HepG2 (cell line): ENCODE measurements around the gene DIMT1. TPM values are rescaled to one million over a fixed set of nuclear protein-coding genes. Genes with fewer than 3 reads are reported as not detected.

ENCODE experiments used
- BRD4 ChIP-seq: sonication (generic); formaldehyde crosslinking; IDR thresholded peaks from 2 replicates; pipeline ENCODE4 v1.4.0; 2020; ENCODE audit warnings: missing genetic modification reagents
- EHMT2 ChIP-seq: fragments of 200-600 bp; sonication (generic); IDR thresholded peaks from 2 replicates; pipeline ENCODE4 v1.7.0; 2017; ENCODE audit warnings: antibody characterized with exemption, low read depth, low read length, borderline replicate concordance
- GATAD1 ChIP-seq: IDR thresholded peaks from 2 replicates; pipeline ENCODE4 v1.6.1; 2016; ENCODE audit warnings: missing genetic modification reagents, missing compliant biosample characterization
- GATAD2A ChIP-seq: IDR thresholded peaks from 2 replicates; pipeline ENCODE4 v1.6.1; 2016
- HNF4G ChIP-seq, 2 experiments: sonication (generic) in 1 of 2; formaldehyde crosslinking in 1 of 2; IDR thresholded peaks; 2 replicates each; pipeline versions ENCODE4 v1.4.0 to v1.6.1; 2011 to 2020; ENCODE audit warnings: borderline replicate concordance in 2 of 2, low read depth in 2 of 2, mild to moderate bottlenecking in 2 of 2, low read length in 1 of 2, missing genetic modification reagents in 1 of 2, moderate library complexity in 1 of 2
- HOXA3 ChIP-seq: sonication (generic); formaldehyde crosslinking; IDR thresholded peaks from 2 replicates; pipeline ENCODE4 v1.5.0; 2020; ENCODE audit warnings: missing genetic modification reagents
- JUNB ChIP-seq: sonication (generic); formaldehyde crosslinking; IDR thresholded peaks from 2 replicates; pipeline ENCODE4 v1.8.0; 2022; ENCODE audit warnings: missing genetic modification reagents, mild to moderate bottlenecking, borderline replicate concordance
- KDM6A ChIP-seq: IDR thresholded peaks from 2 replicates; pipeline ENCODE4 v1.6.1; 2016; ENCODE audit warnings: low read depth
- POLR2A ChIP-seq, 2 experiments: IDR thresholded peaks; 2 replicates each; pipeline ENCODE4 v1.6.1; 2011; ENCODE audit warnings: low read depth in 2 of 2, low read length in 2 of 2, mild to moderate bottlenecking in 1 of 2, moderate library complexity in 1 of 2; ENCODE audit not compliant: insufficient read depth in 1 of 2
- SIX4 ChIP-seq: sonication (generic); formaldehyde crosslinking; IDR thresholded peaks from 2 replicates; pipeline ENCODE4 v1.4.0; 2020; ENCODE audit warnings: missing genetic modification reagents
- TBX3 ChIP-seq: fragments of 450-650 bp; IDR thresholded peaks from 2 replicates; pipeline ENCODE4 v1.6.1; 2017; ENCODE audit warnings: antibody characterized with exemption, mild to moderate bottlenecking, inconsistent platforms, borderline replicate concordance
- TERF1 ChIP-seq: sonication (generic); formaldehyde crosslinking; IDR thresholded peaks from 2 replicates; pipeline ENCODE4 v1.8.0; 2022; ENCODE audit warnings: mild to moderate bottlenecking, missing genetic modification reagents, moderate library complexity
- ZMAT3 ChIP-seq: sonication (generic); formaldehyde crosslinking; conservative IDR thresholded peaks from 2 replicates; pipeline ENCODE4 v1.7.0; 2021; ENCODE audit warnings: missing genetic modification reagents
- ZNF251 ChIP-seq: sonication (generic); formaldehyde crosslinking; IDR thresholded peaks from 2 replicates; pipeline ENCODE4 v1.9.0; 2021; ENCODE audit warnings: mild to moderate bottlenecking, missing genetic modification reagents
- ZNF34 ChIP-seq: sonication (generic); formaldehyde crosslinking; IDR thresholded peaks from 2 replicates; pipeline ENCODE4 v1.4.0; 2020; ENCODE audit warnings: mild to moderate bottlenecking, missing genetic modification reagents, borderline replicate concordance
- ZNF451 ChIP-seq: sonication (generic); formaldehyde crosslinking; IDR thresholded peaks from 2 replicates; pipeline ENCODE4 v1.5.0; 2020; ENCODE audit warnings: mild to moderate bottlenecking, missing genetic modification reagents
- ZNF678 ChIP-seq: sonication (generic); formaldehyde crosslinking; IDR thresholded peaks from 2 replicates; pipeline ENCODE4 v1.4.0; 2020; ENCODE audit warnings: mild to moderate bottlenecking, missing genetic modification reagents
- ZSCAN31 ChIP-seq: sonication (generic); formaldehyde crosslinking; IDR thresholded peaks from 2 replicates; pipeline ENCODE4 v1.5.0; 2020; ENCODE audit warnings: low read depth, mild to moderate bottlenecking, missing genetic modification reagents
- polyA plus RNA-seq, 8 experiments: library from polyadenylated mRNA; depleted of rRNA in 3 of 8; stranded (reverse) in 7 of 8; unstranded in 1 of 8; fragments of >200 nt; fragmentation: Illumina TruSeq in 4 of 8; extraction: Trizol in 4 of 8; gene quantifications; 2 replicates each; pipeline versions ENCODE4 v1.2.1 to v1.2.3, GENCODE V29; 2011 to 2016; ENCODE audit warnings: low read depth in 4 of 8, missing spikeins in 1 of 8, mixed read lengths in 1 of 8; ENCODE audit not compliant: insufficient read depth in 1 of 8
- total RNA-seq, 5 experiments: library from RNA; depleted of rRNA; stranded (reverse); fragments of >200 nt; fragmentation: Illumina TruSeq; extraction: Trizol; gene quantifications; 2 replicates each; pipeline ENCODE4 v1.2.3, GENCODE V29; 2016; ENCODE audit warnings: low read depth in 1 of 5
- TF ChIP-seq, protein P1 (sequence below): sonication (generic); formaldehyde crosslinking; IDR thresholded peaks from 2 replicates; pipeline ENCODE4 v1.8.0; 2022; ENCODE audit warnings: mild to moderate bottlenecking, missing genetic modification reagents, moderate library complexity
- TF ChIP-seq, protein P2 (sequence below): sonication (generic); formaldehyde crosslinking; conservative IDR thresholded peaks from 2 replicates; pipeline ENCODE4 v1.8.0; 2022; ENCODE audit warnings: low read depth, missing genetic modification reagents
- TF ChIP-seq, protein P3 (sequence below): sonication (generic); formaldehyde crosslinking; IDR thresholded peaks from 2 replicates; pipeline ENCODE4 v1.4.0; 2020; ENCODE audit warnings: mild to moderate bottlenecking, missing genetic modification reagents

The DIMT1 gene
- total and polyA plus RNA-seq, 2 of the 13 experiments (the other 11 are each of a cell fraction or from before 2014, with no cell fraction given) = 16.1 to 35.2 TPM

DNA sequence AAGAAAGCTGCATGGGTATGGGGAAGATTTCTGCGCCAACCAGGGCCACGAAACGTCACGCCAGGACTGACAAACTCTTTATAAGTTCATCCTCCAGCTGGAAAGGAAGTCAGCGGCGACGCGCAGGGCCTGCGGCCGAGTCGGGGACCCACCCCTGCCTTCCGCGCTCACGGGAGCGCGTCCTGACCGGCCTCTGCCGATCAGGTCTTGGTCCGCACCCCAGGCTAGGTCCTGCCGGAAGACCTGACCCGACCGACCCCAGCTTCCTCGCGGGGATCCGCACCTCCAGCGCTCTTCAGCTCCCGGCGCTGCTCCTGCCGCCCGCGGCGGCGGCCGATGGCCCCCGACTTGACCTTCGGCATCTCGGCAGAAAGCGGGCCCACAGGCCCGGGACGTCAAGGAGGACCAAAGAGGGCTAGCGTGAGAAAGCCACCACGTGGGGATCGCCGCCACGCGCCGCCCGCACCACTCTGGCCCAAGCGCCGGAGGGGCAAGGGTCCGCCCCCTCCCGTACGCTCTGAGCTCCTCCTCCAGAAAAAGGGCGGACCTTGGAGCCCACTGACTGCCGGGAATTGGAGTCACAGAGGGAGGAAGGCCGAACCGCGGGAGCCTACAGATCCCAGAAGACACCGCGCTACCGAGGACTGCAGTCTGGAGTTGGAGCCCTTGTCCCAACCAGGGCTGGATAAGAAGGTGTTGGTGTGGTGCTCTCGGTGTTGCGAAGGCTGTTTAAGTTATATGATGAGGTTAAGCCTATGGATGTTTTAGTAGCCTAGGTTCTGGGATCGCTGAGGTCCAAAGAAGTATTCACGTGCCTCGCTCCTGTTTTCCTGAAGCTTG lies at the start of gene DIMT1 (continued):
- TF ChIP-seq, protein P1, sequence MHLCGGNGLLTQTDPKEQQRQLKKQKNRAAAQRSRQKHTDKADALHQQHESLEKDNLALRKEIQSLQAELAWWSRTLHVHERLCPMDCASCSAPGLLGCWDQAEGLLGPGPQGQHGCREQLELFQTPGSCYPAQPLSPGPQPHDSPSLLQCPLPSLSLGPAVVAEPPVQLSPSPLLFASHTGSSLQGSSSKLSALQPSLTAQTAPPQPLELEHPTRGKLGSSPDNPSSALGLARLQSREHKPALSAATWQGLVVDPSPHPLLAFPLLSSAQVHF (CRISPR knock-in tag) = peak; percentile 72; the same call in 1 of the 2 replicates
- TF ChIP-seq ZNF34 (CRISPR knock-in tag) = no peak; the same call in 1 of the 2 replicates
- TF ChIP-seq KDM6A = no peak
- TF ChIP-seq EHMT2 = no peak
- TF ChIP-seq ZMAT3 (CRISPR knock-in tag) = peak; percentile 92; the same call in 1 of the 2 replicates
- TF ChIP-seq BRD4 (CRISPR knock-in tag) = peak; percentile 69; the same call in 1 of the 2 replicates
- TF ChIP-seq JUNB (CRISPR knock-in tag) = no peak
- TF ChIP-seq TBX3 = no peak
- peak; percentile 94; the same call in 1 of the 2 replicates for TF ChIP-seq ZNF678 (CRISPR knock-in tag)
- TF ChIP-seq ZSCAN31 (CRISPR knock-in tag) = peak; percentile 75; the same call in 1 of the 2 replicates
- TF ChIP-seq, protein P2, sequence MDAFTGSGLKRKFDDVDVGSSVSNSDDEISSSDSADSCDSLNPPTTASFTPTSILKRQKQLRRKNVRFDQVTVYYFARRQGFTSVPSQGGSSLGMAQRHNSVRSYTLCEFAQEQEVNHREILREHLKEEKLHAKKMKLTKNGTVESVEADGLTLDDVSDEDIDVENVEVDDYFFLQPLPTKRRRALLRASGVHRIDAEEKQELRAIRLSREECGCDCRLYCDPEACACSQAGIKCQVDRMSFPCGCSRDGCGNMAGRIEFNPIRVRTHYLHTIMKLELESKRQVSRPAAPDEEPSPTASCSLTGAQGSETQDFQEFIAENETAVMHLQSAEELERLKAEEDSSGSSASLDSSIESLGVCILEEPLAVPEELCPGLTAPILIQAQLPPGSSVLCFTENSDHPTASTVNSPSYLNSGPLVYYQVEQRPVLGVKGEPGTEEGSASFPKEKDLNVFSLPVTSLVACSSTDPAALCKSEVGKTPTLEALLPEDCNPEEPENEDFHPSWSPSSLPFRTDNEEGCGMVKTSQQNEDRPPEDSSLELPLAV = no peak
- TF ChIP-seq HNF4G (IDR thresholded peaks at IDR 0.05; ENCODE audit: borderline replicate concordance, low read depth, low read length) = no peak
- TF ChIP-seq HNF4G (CRISPR knock-in tag; IDR thresholded peaks at IDR 0.05; ENCODE audit: borderline replicate concordance, low read depth) = no peak
- TF ChIP-seq GATAD1 = peak; percentile 78
- peak; percentile 87 to 99 for TF ChIP-seq POLR2A (IDR thresholded peaks at IDR 0.05; ENCODE audit: insufficient read depth in 1 of 2, low read depth in 2 of 2, low read length in 2 of 2)
- TF ChIP-seq TERF1 (CRISPR knock-in tag) = no peak
- TF ChIP-seq, protein P3, sequence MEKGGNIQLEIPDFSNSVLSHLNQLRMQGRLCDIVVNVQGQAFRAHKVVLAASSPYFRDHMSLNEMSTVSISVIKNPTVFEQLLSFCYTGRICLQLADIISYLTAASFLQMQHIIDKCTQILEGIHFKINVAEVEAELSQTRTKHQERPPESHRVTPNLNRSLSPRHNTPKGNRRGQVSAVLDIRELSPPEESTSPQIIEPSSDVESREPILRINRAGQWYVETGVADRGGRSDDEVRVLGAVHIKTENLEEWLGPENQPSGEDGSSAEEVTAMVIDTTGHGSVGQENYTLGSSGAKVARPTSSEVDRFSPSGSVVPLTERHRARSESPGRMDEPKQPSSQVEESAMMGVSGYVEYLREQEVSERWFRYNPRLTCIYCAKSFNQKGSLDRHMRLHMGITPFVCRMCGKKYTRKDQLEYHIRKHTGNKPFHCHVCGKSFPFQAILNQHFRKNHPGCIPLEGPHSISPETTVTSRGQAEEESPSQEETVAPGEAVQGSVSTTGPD (CRISPR knock-in tag) = no peak
- peak; percentile 85 for TF ChIP-seq ZNF451 (CRISPR knock-in tag)
- no peak for TF ChIP-seq ZNF251
- TF ChIP-seq HOXA3 (CRISPR knock-in tag) = 0 out of 2 replicates have a peak, but pooled peaks have one; percentile 47
- TF ChIP-seq SIX4 = no peak; the same call in 1 of the 2 replicates
- peak; percentile 75; the same call in 1 of the 2 replicates for TF ChIP-seq GATAD2A
